ENCODE results near the gene PPP1R2B.
A peak's percentile ranks its signal among the peaks of the same experiment; 100 is the strongest.
"Not testable (repeated sequence)": the region's sequence is repeated elsewhere in the genome, so short reads cannot be mapped to it uniquely, and the experiment has no call there.

The PPP1R2B gene

DNA sequence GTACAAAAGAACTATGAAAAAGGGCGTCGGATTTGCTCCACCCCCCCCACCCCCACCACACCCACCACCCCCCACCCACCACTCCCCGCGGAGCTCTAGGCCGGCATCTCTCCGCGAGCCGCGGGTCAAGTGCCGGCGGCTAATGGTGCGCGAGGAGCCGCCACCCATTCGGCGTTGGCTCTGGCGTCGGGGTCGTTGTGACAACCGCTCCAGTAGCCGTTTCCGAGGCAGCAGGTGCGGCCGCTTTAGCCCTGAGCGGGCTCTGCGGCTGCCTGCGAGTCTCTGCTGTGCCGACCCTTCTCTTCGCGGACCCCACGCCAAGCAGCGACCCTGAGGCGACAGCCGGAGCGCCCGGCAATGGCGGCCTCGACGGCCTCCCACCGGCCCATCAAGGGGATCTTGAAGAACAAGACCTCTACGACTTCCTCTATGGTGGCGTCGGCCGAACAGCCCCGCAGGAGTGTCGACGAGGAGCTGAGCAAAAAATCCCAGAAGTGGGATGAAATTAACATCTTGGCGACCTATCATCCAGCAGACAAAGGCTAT, at the start of gene PPP1R2B:
TSS of gene PPP1R2B (plus strand) at position 90 of the 546 bp plus-strand sequence. CDS start at position 358, 268 bp downstream.
- DNase-seq: no peak

DNA sequence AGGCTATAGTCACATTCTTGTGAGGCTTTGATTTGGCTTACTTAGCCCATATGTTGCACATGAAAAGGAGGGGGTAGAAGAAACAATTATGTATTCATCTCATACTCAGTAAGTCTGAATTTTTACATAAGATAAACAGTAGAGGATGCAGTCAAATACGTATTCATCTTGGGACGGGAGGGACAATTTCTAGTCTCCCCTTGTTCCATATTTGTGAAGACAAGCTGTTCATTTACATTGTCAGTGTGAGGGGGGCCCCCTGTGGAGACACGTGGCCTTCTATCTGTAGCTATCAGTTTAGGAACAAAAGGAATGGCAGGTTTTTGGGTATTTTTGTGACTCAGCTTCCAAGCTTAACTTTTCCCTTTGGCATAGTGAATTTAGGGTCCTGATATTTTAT, 49.2 kb upstream of the PPP1R2B start:
- DNase-seq: no peak

GRCh38 chr5:156802501-156802900, 47.6 kb upstream of the PPP1R2B start:
- DNase-seq: no peak

- no peak for DNase-seq
These were observed 46.7 kb upstream of the PPP1R2B start for GRCh38 chr5:156803404-156803803.

GRCh38 chr5:156812959-156813358, 37.1 kb upstream of the PPP1R2B start:
- DNase-seq: no peak

GRCh38 chr5:156815988-156816599, 34.0 kb upstream of the PPP1R2B start:
- DNase-seq: peak; percentile 32 to 35

DNA sequence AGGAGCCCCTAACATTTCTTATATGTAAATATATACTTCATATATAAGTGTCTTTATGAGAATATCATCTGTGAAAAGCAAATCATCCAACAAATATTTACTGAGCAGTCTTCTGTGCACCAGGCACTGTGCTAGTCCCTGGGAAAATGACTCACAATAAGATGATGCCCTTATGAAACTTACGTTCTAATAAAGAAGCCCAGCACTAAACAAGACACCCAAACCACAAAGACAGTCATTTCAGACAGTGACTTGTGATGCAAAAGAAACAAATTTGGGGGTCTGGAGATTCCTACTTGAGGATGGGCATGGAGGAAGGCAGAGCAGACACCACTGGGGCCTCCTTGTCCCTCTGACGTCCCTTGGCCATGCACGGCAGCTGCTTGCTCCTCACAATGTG, 30.6 kb upstream of the PPP1R2B start:
- no peak for DNase-seq

GRCh38 chr5:156819967-156820581, 30.0 kb upstream of the PPP1R2B start:
- no peak for DNase-seq

- DNase-seq: no peak
These were observed 25.9 kb upstream of the PPP1R2B start for GRCh38 chr5:156824241-156824640.

DNA sequence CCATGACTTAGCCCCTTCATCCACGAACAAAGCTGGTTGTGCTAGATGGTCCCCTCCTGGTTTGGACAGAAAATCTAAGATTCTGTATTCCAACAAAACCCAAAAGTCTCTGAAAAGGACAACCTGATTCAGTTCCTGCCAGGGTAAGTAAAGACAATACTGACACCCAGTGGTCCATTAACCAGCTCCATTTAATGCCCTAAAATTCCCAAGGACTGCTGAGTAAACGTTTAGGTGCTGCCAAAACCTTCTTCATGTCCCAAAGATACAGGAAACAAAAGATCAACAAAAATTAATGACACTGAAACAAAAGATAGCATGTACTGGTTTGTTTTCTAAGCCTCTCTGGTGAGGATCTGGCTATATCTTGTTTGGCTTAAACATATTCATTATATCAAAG, 25.3 kb upstream of the PPP1R2B start:
- DNase-seq: no peak

DNA sequence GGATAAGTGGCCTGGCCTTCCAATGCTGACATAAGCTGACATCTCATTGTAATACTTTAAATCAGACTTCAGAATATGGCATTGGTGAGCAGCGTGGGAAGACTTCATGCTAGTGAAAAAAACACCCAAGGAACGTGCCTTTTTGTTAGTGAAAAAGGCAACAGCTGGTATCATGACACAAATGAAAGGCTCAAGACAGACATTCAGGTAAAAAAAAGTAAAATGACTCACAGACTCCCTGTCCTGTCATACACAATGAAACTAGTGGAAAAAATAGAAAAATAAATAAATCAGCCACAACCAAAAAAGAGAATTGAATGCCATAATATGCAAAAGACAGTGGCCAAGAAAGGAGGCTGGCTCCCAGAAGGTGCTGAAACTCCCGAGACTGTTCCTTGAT, 24.4 kb upstream of the PPP1R2B start:
- DNase-seq: no peak

- no peak for DNase-seq
These were observed 23.9 kb upstream of the PPP1R2B start for GRCh38 chr5:156826150-156826549.

GRCh38 chr5:156834916-156835315, 15.2 kb upstream of the PPP1R2B start:
- no peak for DNase-seq

GRCh38 chr5:156835905-156836304, 14.2 kb upstream of the PPP1R2B start:
- DNase-seq: no peak

DNA sequence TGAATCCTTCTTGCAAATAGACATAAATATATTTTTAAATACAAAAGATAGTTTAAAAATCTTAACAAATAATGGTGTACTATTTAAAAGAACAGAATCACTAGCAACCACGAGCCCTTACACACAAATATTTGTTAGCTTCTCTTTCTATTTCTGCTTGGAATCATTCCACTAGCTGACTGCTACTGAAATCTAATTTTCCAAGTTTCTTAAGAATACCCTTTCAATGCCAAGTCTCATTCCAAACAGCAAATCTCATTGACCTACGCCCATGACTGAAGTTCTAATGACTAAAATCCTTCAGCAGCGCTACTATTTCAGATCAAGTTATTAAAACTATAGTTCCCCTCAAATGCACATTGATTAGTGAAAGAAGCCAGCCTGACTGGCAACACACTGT, 13.2 kb upstream of the PPP1R2B start:
- DNase-seq: no peak

DNA sequence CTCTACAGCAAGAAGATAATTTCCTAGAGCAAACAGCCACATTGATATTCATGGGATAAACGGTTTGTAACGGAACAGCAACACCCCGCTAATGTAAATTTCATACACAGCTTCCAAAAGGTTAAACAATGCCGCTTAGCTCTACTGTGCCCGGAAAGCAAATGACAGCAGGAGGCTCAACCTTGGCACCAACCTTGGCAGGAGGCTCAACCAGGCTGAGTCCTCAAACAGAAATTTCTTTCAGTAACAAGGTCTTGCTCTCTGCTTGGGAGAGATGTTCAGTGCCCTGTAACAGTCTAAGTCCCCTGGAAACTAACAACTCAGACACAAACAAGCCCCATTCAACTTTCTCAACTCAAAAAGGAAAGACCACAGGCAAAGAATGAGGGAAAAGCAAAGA, 11.1 kb upstream of the PPP1R2B start:
- DNase-seq: no peak

DNA sequence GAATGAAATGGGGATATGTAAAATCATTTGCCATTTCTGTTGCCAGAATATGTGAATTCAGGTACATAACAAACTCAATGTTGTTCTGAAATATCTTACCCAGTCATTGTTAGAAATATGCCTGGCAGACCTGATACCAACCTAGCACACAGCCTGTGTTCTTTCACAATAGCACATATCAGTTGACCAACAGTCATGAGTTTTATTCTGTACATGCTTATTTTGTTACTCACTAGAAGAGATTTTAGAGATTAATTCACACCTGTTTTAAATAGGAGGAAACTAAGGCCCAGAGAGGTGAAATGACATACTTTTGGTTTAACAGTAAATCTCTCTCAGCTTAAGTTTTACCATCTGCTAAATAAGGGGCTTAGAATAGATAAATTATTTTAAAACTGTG, 8.4 kb upstream of the PPP1R2B start:
- no peak for DNase-seq

- no peak for DNase-seq
These were observed 3.2 kb upstream of the PPP1R2B start for GRCh38 chr5:156846914-156847313.

GRCh38 chr5:156848447-156848846, 1.6 kb upstream of the PPP1R2B start:
- not testable (repeated sequence) for DNase-seq

GRCh38 chr5:156851880-156852279, 1.8 kb downstream of the PPP1R2B start:
- DNase-seq: no peak

DNA sequence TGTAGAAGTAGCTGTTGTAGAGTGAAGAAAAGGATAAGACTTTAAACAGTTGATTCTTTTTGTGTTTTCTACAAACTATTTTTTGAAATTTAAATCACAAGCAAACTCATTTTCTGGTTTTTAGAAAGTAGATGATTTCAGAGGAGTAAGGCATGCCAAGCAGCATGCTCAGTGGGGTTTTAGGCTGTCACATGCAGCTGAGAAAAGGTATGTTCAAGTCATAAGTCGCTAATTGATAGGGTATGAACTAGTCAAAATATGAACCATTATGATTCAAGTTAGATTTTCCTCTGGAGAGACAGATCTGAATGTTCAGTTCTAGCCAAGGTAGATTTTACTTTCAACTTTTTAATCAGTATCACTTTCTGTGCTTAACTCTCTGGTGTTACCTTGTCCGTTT, 3.0 kb downstream of the PPP1R2B start:
- DNase-seq: not testable (repeated sequence)

DNA sequence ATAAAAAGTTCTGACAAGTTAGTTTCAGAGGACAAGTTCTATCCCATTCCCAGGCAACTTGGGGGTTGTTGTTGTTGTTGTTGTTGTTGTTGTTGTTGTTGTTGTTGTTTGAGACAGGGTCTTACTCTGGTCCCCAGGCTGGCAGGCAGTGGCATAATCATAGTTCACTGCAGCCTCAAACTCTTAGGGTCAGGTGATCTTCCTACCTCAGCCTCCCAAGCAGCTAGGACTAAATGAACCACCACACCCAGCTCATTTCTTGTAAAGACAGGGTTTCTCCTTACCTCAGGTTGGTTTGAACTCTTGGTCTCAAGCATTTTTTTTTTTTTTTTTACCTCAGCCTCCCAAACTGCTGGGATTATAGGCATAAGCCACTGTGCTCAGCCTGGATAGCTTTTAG, 15.3 kb downstream of the PPP1R2B start:
- no peak for DNase-seq

DNA sequence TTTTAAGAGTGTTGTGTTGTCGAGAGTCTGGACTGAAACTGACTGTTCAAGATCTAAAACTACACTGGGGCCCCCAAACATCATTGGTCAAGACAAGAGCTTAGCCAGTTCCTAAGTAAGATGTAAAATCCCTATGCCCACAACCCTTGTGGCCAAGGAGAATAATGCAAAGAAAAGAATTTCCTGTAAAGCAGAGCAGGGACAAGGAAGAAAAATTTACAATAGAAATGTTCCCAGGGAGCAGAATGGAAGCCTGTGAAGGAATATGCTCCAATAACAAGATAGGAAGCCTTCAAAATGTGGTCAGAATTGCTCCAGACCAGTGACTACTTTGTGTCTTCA, 20.4 kb downstream of the PPP1R2B start:
- DNase-seq: no peak

DNA sequence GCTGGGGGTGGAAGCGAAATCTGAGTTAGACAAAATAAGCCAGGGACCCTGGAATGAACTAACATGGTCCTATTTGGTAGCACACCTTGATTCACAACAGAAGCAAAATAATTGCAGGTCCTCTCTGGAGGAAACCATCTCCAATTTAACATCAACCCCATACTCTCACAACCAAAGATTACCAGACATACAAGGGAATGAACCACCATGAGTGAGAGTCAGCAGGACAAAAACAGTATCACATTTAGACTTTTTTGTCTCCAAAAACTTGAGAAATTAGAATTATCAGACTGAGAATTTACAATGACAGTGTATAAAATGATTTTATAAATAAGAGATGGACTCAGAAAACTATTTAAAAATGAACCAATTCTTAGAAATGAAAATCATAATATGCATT, 21.1 kb downstream of the PPP1R2B start:
- DNase-seq: no peak
